ENCODE data around the gene BTNL2.

Gene BTNL2

GRCh38 chr6:32413427-32414047, 6.6 kb upstream of the BTNL2 start:
- peak; percentile 85 for DNase-seq

DNA sequence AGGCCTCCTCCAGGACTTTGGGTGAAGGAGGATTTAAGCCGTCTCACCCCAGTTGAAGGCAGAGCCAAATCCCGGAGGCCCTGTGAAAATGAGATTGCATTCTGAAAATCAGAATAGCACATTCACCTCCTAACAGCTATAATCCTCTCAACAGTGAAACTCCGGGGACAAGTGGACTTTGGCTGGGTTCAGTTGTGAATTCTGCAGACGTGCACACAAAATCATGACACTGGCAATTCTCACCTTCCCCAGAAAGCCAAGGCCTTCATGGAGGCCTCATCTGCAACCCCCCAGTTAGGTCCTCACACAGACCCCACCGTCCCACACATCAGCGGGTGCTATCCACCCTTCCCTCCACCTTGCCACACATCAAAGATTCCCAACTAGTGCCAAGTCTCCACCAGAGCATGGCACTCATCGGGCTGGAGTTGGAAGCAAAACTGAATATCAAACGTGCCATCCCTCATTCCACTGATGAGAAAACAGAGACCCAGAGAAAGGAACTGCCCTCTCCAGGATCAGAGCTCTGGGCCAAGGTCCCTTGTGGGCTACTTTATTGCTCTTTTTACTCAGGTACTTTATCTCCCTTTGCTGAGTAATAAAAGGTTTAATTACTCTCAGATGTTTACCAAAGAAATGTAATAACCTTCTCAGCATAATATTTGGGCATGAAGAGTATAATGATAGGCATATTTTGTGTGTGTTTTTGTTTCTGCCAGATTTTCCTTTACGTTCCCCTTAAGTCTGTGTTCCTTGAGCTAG, 4.8 kb upstream of the BTNL2 start:
- no peak for DNase-seq

GRCh38 chr6:32410906-32411305, 3.9 kb upstream of the BTNL2 start:
- no peak for DNase-seq

DNA sequence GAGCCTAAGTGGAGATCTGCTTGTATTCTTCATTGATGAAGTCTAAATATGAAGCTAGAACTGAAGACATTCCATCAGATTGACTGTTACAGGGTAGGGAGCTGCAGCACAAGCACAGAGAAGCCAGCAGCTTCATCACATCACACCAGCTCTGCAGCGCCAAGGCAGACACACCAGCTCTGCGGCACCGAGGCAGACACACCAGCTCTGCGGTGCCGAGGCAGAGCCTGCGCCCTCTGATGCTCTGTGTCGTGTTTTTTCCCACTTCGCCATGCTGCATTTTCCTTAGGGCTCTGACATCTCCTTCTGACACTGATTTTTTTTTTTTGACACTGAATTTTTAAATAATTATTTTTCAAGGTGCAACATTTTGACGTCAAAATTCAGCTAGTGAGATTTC, 784 bp downstream of the BTNL2 start:
- no peak for DNase-seq

DNA sequence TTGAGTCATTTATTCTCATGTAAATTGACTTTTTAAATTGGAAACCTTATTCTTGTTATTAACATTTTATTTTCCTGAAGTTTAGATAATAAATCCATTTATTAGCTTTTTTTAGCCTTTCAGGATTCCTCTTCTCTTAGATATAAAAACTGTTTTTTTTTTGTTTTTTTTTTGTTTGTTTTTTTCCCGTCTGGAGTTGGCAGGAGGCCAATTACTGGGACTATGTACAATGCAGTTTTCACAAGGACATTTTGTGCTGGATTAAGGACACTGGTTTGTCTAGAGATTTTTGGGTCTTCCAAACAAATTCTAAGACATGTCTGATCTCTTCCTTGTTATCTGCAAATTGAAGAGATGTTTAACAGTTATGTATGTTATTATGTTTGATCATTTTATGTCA, 1.3 kb downstream of the BTNL2 start:
- DNase-seq, result no peak

GRCh38 chr6:32402812-32403211, 4.2 kb downstream of the BTNL2 start:
- no peak for DNase-seq

DNA sequence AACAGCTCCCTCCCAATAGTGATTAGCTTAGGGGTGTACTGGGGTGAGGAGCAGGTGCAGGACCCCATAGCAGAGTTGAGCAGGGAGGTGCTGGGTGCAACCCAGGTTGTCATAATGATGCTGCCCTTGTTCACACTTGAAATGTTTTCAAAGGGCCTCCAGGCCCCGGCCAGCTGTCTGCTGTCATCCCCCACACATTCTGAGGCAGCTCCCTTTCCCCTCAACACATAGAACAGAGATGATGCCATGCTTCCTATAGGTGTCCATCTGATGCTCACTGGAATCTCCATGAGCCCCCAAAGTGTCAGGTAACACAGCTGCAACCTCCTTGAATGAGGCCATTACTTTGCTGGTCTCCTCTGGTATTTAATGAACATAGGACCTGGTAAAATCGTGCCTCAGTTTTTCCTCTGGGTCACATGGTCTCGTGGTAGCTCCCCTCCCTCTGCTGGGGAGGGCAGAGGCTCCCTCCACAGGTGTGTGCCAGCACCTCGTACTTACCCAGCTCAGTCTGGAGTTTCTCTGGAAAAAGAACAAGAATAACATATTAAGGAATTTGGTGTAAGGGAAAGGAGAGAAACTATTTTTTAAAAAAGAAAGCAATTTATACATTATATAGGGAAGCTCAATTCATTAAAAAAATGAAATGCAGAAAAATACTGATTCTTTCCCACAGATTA, 5.6 kb downstream of the BTNL2 start:
- DNase-seq, result no peak

DNA sequence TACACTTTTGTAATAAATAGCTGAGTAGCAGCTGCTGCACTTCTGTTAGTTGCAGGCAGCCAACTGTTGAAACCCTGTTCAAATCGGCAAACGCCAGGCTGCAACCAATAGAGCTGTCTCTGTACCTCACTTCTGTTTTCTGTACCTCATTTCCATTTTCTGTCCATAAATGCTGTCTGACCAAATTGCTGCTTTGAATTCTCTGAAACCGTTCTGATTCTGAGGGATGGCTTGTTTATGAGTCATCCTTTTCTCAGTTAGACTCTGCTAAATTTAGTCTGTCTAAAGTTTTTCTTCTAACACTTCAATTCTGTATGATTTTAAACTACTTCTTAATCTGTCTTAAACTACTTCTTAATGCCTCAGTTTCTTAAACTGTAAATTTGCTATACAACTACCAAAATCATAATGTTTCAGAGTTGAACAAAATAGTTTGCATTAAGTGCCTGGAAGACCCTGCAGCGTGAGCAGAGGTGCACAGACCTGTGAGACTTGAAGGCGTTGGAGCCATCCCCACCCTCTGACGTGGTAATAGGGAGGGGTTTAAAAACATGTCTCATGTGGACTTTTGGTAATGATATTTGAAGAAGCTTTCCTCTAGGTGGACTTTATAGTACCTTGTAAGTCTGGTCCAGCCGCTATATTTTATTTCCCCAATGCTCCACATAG, 9.6 kb downstream of the BTNL2 start:
- no peak for DNase-seq

GRCh38 chr6:32396028-32396427, 11.0 kb downstream of the BTNL2 start:
- DNase-seq, result no peak

DNA sequence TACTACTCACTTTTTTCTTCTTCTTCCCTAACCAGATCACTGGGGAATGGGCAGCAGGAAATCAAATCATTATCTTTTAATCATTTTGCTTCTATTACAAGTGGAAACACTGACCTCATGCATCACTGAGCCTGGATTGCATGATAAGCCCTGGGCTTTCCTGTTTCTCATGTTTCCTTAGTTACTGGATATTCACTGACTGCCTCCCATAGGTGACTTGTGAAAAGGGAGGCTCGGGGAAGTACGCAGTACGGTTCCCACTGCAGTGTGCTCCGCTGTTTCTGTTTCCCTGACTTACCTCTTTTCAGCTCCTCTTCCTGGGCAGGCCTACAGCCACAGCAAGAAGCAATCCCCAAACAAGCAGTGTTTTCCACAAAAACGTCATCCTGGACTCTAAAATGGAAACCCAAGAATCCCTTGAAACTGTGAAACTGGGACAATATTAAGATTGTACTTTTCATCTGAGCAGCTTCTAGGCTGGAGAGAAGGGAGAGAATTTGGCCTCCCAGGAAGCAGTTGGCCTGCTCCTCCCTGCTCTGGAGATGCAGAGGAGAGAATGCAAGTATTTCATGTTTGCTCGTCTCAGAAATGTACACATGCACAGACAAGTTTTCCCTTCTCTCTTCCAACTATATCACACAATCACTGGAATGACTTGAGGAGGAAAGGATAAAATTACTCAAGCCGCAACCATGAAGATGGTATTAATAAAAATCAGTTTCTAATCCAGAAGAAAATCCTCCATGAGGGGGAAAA, 13.1 kb downstream of the BTNL2 start:
- no peak for DNase-seq

- no peak for DNase-seq
Observed at GRCh38 chr6:32391505-32391904, 15.5 kb downstream of the BTNL2 start.

DNA sequence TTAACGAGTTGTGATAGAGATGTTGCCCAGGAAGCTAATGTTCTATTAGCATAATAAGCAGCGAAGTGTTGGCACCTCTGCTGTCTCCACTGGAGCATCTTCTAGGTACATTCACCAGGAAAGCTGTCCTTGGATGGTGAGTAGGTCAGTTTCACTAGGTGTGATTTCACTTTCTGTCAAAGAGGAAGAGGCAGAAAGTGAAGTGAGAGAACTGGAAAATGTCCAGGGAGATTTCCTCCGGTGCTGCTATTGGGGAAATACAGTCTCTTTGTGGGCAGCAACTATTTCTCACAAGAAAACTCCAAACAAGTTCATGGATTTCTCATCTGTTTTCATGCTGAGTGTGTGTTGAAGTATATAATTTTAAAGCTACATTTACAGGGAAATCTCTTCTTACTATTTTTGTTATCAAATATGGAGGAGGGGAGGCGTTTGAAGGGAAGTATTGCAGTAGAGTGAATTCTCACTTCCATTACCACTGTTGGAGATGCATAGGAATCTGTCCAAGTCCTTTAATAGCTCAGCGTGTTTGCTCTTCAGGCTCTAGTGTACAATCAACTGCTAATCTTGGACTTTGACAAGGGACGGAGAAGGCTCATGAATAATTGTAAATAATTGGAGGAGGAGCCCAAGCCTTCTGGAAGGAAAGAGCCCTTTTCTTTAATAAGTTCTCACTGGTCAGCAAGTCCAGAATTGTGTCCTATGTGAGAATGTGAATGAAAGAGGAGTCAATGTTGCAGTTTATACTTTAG, 19.2 kb downstream of the BTNL2 start:
- DNase-seq, result no peak

DNA sequence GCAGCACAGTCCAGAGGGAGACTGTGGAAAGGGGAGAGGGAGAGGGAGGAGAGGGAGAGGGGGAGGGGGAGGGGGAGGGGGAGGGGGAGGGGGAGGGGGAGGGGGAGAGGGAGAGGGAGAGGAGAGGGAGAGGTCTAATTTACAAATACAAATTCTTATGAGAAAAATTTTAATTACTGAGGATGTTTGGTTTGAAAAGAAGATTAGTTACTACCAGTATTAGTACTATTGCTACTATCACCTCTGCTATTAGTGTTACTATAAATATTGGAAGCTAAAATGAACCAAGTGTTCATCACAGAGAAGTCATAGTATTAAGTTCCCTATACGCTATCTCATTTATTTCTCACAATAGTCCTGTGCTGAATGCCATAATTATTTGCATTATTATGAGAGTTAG, 20.9 kb downstream of the BTNL2 start:
- no peak for DNase-seq

DNA sequence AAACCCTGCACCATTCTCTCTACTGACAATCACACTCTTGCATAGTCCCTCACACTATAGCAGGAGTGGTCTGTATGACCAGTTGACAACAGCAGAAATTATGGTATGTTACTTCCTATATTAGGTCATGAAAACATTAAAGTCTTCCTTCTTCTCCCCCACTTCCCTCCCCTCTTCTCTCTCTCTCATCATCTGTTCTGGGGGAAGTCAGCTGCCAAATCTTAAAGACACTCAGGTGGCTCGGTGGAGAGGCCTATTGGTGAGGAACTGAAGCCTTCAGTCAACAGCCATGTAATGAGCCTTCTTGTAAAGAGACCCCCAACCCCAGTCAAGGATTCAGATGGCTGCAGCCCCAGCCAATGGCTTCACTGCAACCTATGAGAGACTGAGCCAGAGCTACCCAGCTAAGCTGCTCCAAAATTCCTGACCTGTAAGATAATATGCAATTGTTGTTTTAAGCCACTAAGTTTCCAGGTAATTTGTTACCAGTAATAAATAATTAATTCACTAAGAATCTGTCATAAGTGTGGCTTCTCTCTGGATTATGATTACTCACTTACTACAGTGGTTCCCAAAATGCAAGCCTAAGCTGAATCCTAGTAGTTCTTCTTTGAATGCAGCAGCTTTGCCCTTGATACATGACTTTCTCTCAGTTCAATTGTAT, 24.1 kb downstream of the BTNL2 start:
- DNase-seq, result no peak

GRCh38 chr6:32379545-32379944, 27.4 kb downstream of the BTNL2 start:
- no peak for DNase-seq

DNA sequence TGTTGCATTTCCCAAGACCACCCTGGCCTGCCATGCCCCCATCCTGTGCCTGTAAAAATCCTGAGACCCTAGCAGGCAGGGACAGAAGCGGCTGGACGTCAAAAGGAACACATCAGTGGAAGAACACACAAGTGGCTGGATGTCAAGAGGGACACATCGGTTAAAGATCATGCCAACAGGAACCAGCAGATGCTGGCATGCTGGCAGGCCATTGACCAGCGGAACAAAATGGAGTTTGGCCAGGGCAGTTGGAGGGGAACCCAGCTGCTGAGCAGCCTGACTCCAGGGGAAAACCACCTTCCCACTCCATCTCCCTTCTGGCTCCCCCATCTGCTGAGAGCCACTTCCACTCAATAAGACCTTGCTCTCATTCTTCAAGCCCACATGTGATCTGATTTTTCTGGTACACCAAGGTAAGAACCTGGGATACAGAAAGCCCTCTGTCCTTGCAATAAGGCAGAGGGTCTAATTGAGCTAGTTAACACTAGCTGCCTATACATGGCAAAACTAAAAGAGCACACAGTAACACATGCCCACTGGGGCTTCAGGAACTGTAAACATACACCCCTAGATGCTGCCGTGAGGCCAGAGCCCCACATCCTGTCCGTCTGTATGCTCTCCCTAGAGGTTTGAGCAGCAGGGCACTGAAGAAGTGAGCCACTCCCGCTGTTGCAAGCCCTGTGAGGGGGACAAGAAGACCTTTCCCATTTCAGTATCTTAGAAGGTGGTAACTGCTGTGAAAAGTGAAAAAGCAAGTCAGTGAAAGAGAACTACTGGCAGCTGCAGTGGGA, 31.0 kb downstream of the BTNL2 start:
- no peak for DNase-seq

- DNase-seq, result no peak
Observed at GRCh38 chr6:32371803-32372202, 35.2 kb downstream of the BTNL2 start, which contains the start of gene TSBP1. TSS of gene TSBP1 (minus strand) at chr6:32371903. CDS start at chr6:32371706, 197 bp downstream.

DNA sequence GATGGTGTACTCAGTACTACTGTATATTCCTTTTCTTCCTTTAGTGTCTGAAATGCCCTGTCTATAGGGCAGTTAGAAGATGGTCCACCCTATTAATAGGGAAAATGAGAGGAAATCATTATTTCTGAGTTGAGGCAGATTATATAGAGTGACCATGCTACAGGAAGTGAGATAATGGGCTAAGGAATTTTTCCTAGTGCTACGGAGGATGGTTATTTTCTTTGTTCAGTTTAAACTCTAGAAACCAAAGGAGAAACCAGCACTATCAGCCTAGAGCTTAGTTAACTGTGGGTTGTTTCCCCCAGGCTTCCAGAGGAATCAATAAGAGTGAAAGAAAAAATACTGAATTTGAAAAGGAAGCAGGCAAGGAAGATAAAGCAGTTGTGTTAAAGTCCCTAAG, 35.8 kb downstream of the BTNL2 start:
- no peak for DNase-seq

- no peak for DNase-seq
Observed at GRCh38 chr6:32370505-32370904, 36.5 kb downstream of the BTNL2 start.

DNA sequence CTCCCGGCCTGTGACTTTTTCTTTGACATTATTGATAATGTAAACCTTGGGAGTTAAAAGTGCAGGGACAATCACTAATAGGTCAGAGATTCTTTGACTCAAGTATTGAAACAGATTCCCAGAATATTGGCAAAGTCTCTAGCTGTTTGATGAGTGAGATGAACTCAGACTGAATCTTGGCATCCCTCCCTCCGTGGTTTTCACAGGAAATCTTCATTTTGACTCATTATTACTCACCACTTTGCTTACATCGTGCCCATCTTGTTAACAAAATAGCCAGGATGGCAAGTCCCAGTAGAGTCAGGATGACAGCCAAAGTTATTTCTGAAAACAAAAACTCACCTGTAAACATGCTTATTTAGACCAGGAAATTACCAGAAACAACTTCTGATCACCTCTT, 37.3 kb downstream of the BTNL2 start:
- DNase-seq, result no peak

GRCh38 chr6:32367644-32368043, 39.3 kb downstream of the BTNL2 start:
- DNase-seq, result no peak
